IMR-90 (cell line): Measurements from ENCODE around the gene KLF11.

Experiments
- CEBPB ChIP-seq: IDR thresholded peaks from 2 replicates; pipeline ENCODE4 v1.6.1; 2012; ENCODE audit warnings: low read depth, low read length, improper control_type of control experiment
- FOS ChIP-seq: fragments of 150-350 bp; IDR thresholded peaks from 2 replicates; pipeline ENCODE4 v1.6.1; 2016; ENCODE audit warnings: low read depth, low read length
- POLR2A ChIP-seq: IDR thresholded peaks from 2 replicates; pipeline ENCODE4 v1.6.1; 2012; ENCODE audit warnings: mild to moderate bottlenecking, low read depth, low read length
- RAD21 ChIP-seq: IDR thresholded peaks from 2 replicates; pipeline ENCODE4 v1.6.1; 2012; ENCODE audit warnings: low read length, improper control_type of control experiment
- RFX5 ChIP-seq: IDR thresholded peaks from 2 replicates; pipeline ENCODE4 v1.8.0; 2012; ENCODE audit warnings: low read depth, mild to moderate bottlenecking, low read length, moderate library complexity
- TF ChIP-seq, protein P1 (sequence below): conservative IDR thresholded peaks from 2 replicates; pipeline ENCODE4 v1.5.1; 2012; ENCODE audit warnings: mild to moderate bottlenecking, low read depth, low read length, improper control_type of control experiment

DNA sequence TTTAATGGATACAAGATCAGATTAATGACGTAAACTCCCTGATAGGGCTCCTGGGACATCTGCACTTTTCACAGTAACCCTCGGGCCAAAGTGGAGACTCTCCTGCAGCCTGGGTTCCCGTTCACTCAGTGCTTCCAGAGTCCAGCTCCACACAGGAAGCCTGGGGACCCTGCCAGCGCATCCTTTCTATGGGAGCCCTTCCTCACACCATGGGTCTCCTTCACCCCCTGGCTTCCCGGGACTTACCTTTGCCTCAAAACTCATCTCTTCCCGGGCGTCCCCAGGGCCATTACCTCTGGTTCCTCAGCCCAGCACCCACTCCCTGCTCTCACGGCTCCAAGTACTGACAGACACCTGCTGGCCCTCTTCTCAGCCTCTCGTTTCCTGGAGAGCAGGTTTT, 40.7 kb upstream of the KLF11 start:
- TF ChIP-seq, protein P1, sequence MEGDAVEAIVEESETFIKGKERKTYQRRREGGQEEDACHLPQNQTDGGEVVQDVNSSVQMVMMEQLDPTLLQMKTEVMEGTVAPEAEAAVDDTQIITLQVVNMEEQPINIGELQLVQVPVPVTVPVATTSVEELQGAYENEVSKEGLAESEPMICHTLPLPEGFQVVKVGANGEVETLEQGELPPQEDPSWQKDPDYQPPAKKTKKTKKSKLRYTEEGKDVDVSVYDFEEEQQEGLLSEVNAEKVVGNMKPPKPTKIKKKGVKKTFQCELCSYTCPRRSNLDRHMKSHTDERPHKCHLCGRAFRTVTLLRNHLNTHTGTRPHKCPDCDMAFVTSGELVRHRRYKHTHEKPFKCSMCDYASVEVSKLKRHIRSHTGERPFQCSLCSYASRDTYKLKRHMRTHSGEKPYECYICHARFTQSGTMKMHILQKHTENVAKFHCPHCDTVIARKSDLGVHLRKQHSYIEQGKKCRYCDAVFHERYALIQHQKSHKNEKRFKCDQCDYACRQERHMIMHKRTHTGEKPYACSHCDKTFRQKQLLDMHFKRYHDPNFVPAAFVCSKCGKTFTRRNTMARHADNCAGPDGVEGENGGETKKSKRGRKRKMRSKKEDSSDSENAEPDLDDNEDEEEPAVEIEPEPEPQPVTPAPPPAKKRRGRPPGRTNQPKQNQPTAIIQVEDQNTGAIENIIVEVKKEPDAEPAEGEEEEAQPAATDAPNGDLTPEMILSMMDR: no peak
- no peak for TF ChIP-seq POLR2A
- no peak for TF ChIP-seq RAD21
- TF ChIP-seq RFX5: no peak
- no peak for TF ChIP-seq CEBPB
- no peak for TF ChIP-seq FOS
